Muscle layer of duodenum (tissue), 2 donors: ENCODE results near the gene RAB3IP.

Experiments used
- H3K27ac ChIP-seq: one replicate; pipeline ENCODE4 v1.7.0; 2013; ENCODE audit warnings: mild to moderate bottlenecking, low read length
- H3K27me3 ChIP-seq: one replicate; pipeline ENCODE4 v1.7.0; 2013; ENCODE audit warnings: low read depth, mild to moderate bottlenecking, control low read depth, low read length
- H3K36me3 ChIP-seq, 2 donors: one replicate each; pipeline ENCODE4 v1.7.0; 2013; ENCODE audit warnings: low read length in 2 of 2, control low read depth in 1 of 2, mild to moderate bottlenecking in 1 of 2; ENCODE audit not compliant: insufficient read depth in 2 of 2, control insufficient read depth in 1 of 2
- H3K4me1 ChIP-seq, 2 donors: one replicate each; pipeline ENCODE4 v1.7.0; 2013; ENCODE audit warnings: low read length in 2 of 2, mild to moderate bottlenecking in 2 of 2, control low read depth in 1 of 2, moderate library complexity in 1 of 2; ENCODE audit not compliant: insufficient read depth in 2 of 2, control insufficient read depth in 1 of 2
- H3K4me3 ChIP-seq, 2 donors: one replicate each; pipeline ENCODE4 v1.7.0; 2013; ENCODE audit warnings: low read length in 2 of 2, low read depth in 1 of 2, mild to moderate bottlenecking in 1 of 2
- H3K9me3 ChIP-seq, 2 donors: one replicate each; pipeline ENCODE4 v1.7.0; 2013; ENCODE audit warnings: low read length in 2 of 2, control low read depth in 1 of 2, mild to moderate bottlenecking in 1 of 2; ENCODE audit not compliant: control insufficient read depth in 1 of 2
- donor health status: healthy.

Gene RAB3IP, protein sequence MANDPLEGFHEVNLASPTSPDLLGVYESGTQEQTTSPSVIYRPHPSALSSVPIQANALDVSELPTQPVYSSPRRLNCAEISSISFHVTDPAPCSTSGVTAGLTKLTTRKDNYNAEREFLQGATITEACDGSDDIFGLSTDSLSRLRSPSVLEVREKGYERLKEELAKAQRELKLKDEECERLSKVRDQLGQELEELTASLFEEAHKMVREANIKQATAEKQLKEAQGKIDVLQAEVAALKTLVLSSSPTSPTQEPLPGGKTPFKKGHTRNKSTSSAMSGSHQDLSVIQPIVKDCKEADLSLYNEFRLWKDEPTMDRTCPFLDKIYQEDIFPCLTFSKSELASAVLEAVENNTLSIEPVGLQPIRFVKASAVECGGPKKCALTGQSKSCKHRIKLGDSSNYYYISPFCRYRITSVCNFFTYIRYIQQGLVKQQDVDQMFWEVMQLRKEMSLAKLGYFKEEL

GRCh38 chr12:69738351-69739286, at the start of gene RAB3IP:
Gene RAB3IP, plus strand, starts transcription at chr12:69738860. Its CDS starts 16,549 bp downstream, at chr12:69755409.
- H3K9me3 ChIP-seq = no peaks in the 10 kb centered on the region
- peak within 1 kb of the TSS; percentile 80 for H3K27ac ChIP-seq
- peak within 1 kb of the TSS; percentile 77 to 87 for H3K4me3 ChIP-seq
- no peaks in the 10 kb centered on the region for H3K27me3 ChIP-seq
- no peaks in the 10 kb centered on the region for H3K36me3 ChIP-seq
- H3K4me1 ChIP-seq = peaks cover 3 to 7% of the 10 kb centered on the region in 2 donors

DNA sequence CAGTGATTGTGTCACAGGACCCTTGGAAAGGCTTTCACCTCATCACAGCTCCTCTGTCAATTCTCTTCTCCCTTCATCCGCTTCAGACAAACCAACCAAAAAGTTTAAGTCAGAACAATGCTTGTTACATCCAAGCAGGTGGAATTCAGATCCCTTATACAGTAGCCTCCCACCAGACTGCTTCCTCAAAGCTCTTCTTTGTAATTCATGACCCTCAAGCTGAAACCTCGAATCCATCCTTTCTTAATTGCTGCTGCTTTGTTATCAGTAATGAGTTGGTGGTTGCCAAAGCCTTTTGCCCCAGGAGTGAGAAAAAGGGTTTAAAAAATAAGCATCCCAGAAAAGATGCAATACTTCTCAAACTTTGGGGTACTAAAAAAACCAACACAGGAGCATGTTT, 49.0 kb upstream of the RAB3IP start:
- Histone ChIP-seq H3K36me3 (no peaks in the 10 kb centered on the region), H3K9me3 (no peaks in the 10 kb centered on the region), H3K4me1 (no peaks in the 10 kb centered on the region), H3K27me3 (no peaks in the 10 kb centered on the region), H3K4me3 (no peak overlapping the region), H3K27ac (no peak overlapping the region)

GRCh38 chr12:69694123-69694522, 44.5 kb upstream of the RAB3IP start:
- no peak overlapping the region for H3K4me3 ChIP-seq
- no peaks in the 10 kb centered on the region for H3K9me3 ChIP-seq
- H3K4me1 ChIP-seq = no peaks in the 10 kb centered on the region
- H3K27me3 ChIP-seq = no peaks in the 10 kb centered on the region
- no peaks in the 10 kb centered on the region for H3K36me3 ChIP-seq
- H3K27ac ChIP-seq = no peak overlapping the region

- no peaks in the 10 kb centered on the region for H3K4me1 ChIP-seq
- H3K27ac ChIP-seq = no peak overlapping the region
- H3K9me3 ChIP-seq = no peaks in the 10 kb centered on the region
- H3K27me3 ChIP-seq = no peaks in the 10 kb centered on the region
- no peak overlapping the region for H3K4me3 ChIP-seq
- H3K36me3 ChIP-seq = no peaks in the 10 kb centered on the region
Observed at GRCh38 chr12:69698054-69698453, 40.6 kb upstream of the RAB3IP start.

DNA sequence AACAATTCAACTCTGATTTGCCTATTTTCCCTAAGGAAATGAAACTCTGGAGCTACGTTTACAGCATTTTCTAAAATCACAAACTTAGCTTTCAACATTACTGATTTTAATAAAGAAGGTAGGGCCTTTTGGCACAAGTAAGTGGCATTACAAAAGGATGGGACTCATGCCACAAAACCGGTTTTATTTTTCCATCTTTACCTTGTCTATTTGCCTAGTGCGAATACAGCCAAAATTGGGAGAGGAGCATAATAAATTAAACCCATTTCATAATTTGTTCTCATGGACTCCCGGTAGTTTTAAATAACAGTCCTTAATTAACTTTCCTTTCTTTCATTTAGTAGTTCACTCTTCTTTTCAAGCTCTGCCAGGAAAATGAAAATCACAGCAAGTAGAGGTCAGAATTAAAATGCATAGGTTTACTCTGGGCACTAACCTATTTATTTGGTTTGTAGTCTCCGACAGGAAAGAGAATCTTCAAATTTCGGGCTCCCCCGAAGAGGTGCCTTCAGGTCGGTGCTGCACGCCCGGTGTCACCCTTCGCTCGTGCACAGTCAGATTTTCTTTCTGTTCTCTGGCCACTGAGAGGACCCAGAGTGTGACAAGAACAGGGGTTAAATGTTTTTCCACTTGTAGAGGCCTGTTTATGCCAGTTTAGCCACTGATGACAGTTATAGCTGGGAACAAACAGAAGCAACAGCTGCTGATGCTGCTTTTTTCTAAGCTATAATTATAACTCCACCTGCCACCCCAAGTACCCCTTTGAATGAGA, 39.7 kb upstream of the RAB3IP start, which contains the start of gene BEST3:
TSS of gene BEST3 (minus strand) at position 535 of the 772 bp plus-strand sequence. CDS start 1,505 bp downstream, outside the sequence.
- Histone ChIP-seq H3K4me1 (no peaks in the 10 kb centered on the region), H3K4me3 (no peak within 1 kb of the TSS), H3K9me3 (no peaks in the 10 kb centered on the region), H3K27me3 (no peaks in the 10 kb centered on the region), H3K27ac (no peak within 1 kb of the TSS), H3K36me3 (no peaks in the 10 kb centered on the region)

GRCh38 chr12:69701826-69702225, 36.8 kb upstream of the RAB3IP start:
- H3K36me3 ChIP-seq = no peaks in the 10 kb centered on the region
- no peaks in the 10 kb centered on the region for H3K9me3 ChIP-seq
- no peaks in the 10 kb centered on the region for H3K27me3 ChIP-seq
- H3K27ac ChIP-seq = no peak overlapping the region
- H3K4me1 ChIP-seq = no peaks in the 10 kb centered on the region
- H3K4me3 ChIP-seq = no peak overlapping the region

GRCh38 chr12:69703146-69703642, 35.5 kb upstream of the RAB3IP start:
- H3K4me3 ChIP-seq = no peak overlapping the region
- H3K9me3 ChIP-seq = no peaks in the 10 kb centered on the region
- no peaks in the 10 kb centered on the region for H3K4me1 ChIP-seq
- H3K36me3 ChIP-seq = no peaks in the 10 kb centered on the region
- H3K27me3 ChIP-seq = no peaks in the 10 kb centered on the region
- no peak overlapping the region for H3K27ac ChIP-seq

- Histone ChIP-seq H3K4me1 (no peaks in the 10 kb centered on the region), H3K9me3 (no peaks in the 10 kb centered on the region), H3K4me3 (no peak overlapping the region), H3K36me3 (no peaks in the 10 kb centered on the region), H3K27ac (no peak overlapping the region), H3K27me3 (no peaks in the 10 kb centered on the region)
Observed at GRCh38 chr12:69704357-69704756, 34.3 kb upstream of the RAB3IP start.

- H3K27ac ChIP-seq = no peak overlapping the region
- no peaks in the 10 kb centered on the region for H3K9me3 ChIP-seq
- H3K4me3 ChIP-seq = no peak overlapping the region
- H3K36me3 ChIP-seq = no peaks in the 10 kb centered on the region
- H3K4me1 ChIP-seq = no peaks in the 10 kb centered on the region
- no peaks in the 10 kb centered on the region for H3K27me3 ChIP-seq
Observed at GRCh38 chr12:69708649-69709048, 30.0 kb upstream of the RAB3IP start.

DNA sequence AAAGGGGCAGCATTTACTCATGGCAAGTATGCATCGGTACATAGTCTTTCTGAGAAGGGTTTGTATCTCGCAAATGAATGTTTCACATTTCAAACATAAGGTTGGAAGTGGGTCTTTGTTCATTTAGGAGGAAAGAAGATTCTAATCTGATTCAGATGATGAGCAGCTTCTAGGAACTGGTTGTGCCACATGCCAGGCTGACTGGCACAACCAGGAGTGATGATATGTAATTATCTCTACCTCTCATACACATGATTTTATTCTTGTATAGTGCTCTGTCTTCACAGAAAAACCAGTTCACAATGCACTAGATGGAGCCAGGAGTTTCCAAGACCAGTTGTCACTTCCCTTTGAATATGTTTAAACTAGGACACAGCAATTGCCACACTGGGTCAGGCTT, 25.8 kb upstream of the RAB3IP start:
- Histone ChIP-seq H3K4me3 (no peak overlapping the region), H3K27ac (no peak overlapping the region), H3K27me3 (no peaks in the 10 kb centered on the region), H3K4me1 (no peaks in the 10 kb centered on the region), H3K36me3 (no peaks in the 10 kb centered on the region), H3K9me3 (no peaks in the 10 kb centered on the region)
